GM18502 (cell line): ENCODE data around the gene MRC1.

ENCODE experiments used
- ATAC-seq: cut with Tn5 transposase; IDR thresholded peaks from one replicate; pipeline ENCODE4 v1.9.1; 2021; ENCODE audit warnings: mild to moderate bottlenecking; ENCODE audit not compliant: unreplicated experiment, poor library complexity

MRC1 gene

DNA sequence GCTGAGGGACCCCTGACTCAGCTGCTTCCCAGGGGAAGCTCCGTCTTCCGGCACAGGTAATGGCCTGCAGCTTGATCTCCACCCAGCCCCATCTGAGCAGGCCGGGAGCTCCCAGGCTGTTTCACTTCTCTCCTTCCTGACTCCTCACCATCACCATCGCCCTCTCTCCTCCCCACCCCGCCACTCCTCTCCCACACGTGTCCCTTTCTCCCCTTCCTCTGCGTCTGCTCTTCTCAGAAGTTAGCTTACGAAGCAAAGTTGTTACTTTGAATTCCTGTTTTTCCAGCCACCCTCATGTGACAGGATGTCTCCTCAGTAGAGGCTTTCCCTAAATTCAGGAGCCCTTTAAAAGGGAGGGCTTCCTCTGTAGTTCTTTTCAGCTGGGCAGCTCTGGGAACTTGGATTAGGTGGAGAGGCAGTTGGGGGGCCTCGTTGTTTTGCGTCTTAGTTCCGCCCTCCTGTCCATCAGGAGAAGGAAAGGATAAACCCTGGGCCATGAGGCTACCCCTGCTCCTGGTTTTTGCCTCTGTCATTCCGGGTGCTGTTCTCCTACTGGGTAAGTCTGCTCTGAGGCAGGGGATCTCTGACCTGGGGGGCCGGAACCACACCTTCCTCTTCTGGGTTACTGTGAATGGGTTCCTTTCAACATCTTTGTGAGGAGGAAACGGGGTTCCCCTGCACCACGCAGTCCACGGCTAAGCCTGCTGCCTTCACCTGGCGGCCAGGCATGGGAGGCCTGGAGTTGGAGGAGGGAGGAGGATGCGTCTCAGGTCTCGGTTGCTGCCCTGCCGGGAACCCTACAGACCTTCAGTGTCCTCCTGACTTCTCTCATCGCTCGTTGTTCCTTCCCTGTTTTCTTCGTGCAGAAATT is at the start of gene MRC1:
MRC1 (plus strand) TSS at position 378 of the 871 bp plus-strand sequence; CDS start at position 496, 118 bp downstream.
- ATAC-seq, result no peak

DNA sequence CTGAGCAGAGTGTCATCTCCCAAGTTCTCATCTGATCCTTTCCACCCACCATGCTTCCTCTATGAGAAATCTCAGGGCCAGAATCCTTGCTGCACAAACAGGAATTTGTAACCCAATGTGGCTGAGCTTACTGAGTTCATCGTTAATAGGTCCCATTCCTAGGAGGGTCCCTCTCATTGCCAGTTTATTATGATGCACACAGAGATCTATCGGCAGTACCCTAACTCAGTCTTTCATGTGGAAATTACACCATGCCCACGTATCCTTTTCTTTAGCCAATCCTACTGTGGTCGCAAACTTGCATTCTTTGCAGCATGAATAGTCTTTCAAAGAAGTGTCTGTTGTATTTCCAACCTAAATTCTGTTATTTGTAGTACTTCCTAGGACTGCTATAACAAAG is 45.0 kb upstream of the MRC1 start:
- no peak for ATAC-seq

DNA sequence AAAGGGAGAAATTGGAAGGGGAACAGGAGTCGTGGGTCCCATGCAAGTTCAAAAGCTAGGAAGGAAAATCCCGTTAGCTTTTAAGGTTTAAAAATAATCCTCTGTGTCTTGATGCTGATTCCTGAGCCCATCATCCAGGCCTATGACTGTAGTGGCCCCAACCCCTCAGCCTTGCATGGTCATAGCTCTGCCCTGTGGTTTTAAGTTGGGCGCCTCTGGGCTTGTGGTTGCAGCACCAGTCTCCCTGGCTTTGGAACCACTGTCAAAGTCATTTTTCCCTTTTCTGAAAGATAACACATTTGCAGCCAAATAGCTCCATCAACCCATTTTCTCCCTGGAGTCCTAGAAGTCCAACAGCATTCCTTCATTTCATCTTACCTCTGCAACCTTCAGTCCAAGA is 43.5 kb upstream of the MRC1 start:
- ATAC-seq, result no peak

DNA sequence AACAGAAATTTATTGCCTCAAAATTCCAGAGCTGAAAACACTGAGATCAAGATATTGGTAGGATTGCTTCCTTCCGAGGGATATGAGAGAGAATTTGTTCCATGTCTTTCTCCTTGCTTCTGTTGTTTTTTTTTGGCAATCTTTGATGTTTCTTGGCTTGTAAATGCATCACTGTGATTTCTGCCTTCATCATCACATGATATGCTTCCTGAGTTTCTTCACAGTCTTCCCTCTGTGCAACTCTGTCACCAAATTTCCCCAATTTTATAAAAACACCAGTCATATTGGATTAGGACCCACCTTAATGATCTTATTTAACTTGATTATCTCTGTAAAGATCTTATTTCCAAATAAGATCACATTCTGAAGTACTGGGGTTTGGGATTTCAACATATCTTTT is 42.4 kb upstream of the MRC1 start:
- no peak for ATAC-seq

DNA sequence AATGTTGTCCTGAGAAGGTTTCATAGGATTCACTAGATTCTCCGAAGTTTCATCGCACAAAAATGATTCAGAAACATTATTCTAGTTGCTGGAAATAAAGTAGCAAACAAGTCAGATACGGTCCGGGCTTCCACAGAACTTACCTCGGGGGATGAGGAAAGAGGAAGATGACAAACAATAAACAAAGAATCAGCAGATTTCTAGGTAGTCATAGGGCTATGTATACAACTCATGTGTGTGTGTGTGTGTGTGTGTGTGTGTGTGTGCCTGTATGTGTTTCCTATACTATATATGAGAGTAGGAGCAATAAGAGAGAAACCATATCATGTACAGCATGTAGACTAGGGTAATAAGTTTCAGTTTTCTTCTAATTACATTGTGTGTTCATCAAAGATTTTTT is 40.7 kb upstream of the MRC1 start:
- ATAC-seq, result no peak

DNA sequence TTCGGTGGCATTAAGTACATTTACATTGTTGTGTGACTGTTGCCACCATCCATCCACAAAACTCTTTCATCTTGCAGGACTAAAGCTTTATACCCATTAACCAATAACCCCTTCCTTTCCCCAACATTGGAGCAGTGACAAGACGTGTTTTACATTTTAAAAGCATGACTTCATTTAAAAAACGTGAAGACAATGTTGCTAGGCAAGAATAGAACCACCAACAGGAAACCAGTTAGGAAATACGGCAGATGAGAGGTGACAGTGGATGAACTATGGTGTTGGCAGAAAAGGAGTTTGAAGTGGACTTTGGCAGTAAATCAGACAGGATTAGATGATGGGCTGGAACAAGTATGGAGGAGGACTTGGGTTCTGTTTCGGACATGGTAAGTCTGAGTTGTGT is 40.2 kb upstream of the MRC1 start:
- ATAC-seq, result no peak

DNA sequence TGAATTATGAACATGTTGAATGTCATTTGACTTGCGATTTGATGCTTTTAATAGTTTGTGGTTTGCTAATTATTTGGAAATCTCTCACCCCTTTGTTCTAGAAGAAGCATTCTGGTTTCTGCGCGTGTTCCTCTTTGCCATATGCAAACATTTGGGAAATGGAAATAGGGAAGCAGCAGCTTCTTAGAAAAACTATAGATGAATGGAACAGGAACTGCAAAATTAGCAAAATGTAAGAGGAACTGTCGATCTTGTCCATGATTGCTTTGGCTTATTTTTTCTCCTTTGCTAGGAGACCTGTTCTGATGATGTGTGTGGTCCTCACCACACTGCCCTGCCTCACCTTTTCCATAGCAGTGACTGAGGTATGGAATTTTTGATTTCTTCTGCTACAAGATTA is 38.1 kb upstream of the MRC1 start:
- no peak for ATAC-seq

DNA sequence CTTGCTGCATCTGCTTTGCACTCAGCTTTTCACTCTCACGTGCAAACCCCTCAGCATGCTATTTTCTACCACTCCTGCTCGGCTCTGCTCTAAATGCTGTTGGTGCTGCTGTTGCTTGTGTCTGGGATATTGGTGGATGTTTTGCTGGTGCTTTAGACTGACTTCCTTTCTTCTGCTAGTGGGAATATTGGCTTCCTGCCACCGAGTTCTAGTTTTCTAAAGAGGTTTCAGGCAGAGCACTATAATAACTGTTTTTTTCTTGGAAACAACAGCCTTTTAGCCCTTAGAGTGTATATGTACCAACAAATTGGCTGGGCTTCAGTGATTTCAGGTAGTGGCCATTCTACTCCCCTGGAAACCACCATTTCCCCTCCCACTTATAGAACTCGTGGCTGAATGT is 29.4 kb upstream of the MRC1 start:
- no peak for ATAC-seq

DNA sequence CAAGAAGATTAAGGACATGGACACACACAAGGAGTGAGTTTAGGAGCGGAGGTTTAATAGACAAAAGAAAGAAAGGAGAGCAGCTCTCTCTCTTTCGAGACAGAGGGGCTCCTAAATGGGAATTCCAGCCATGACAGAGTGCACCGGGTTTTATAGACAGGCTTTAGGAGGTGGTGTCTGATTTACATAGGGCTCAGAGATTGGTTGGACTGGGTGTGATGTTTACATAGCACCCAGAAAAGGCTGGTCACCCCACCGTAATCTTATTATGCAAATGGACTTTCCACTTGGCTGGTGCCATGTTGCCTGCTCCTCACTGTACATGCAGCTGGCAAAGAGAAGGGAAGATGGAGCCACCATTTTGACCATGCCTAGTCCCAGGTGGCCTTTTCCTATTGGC is 28.4 kb upstream of the MRC1 start:
- no peak for ATAC-seq

DNA sequence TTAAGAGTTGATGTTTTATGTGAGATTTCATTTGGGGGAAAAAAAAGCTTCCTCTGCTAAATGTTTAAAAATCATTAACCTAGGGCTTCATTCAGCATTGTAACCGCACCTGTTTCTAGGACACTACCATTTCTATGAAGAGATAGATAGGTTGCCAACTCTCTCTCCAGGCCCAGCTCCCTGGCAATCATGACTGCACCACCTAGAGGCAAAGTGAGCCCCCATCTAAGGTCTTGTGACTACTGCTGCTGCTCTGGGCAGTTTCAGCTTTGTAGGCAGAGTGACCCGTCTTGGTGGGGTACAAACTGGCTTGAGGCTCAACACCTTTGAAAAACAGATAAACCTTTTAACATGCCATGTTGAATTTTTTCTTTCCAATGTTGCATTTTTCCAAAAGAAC is 27.3 kb upstream of the MRC1 start:
- no peak for ATAC-seq

DNA sequence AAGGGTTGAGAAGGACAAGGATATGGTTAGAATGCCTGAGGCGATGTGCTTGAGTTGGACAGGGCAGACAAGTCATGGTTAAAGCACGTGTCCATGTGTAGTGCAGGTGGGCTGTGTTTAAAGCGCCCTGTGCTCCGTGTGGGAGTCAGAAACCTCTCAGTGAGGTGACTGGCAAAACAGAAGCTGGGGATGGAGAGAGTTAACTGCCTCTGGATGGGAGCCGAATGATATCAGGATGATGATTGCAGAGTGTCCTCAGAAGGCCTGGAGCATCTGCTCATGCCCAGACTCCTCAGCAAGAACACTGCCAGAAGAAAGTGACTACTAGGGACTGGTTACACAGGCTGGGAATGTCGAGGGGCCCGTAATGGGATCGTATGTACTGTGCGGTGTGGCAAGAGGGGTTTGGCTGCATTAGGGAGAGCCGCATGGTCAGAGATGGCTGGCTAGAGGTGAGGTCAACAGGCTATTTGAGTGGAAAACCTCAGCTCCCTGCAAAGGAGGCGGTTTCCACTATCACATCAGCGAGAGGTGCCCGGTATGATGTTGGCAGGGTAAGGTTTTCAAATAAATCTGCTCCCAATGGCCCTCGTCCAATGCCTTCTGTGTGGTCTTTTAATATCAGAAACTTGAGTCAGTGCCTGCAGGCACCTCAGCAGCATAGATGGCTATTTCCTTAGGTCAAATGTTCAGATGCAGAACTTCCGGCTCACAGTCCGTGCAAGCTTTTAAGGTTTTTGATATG is 26.1 kb upstream of the MRC1 start:
- no peak for ATAC-seq

DNA sequence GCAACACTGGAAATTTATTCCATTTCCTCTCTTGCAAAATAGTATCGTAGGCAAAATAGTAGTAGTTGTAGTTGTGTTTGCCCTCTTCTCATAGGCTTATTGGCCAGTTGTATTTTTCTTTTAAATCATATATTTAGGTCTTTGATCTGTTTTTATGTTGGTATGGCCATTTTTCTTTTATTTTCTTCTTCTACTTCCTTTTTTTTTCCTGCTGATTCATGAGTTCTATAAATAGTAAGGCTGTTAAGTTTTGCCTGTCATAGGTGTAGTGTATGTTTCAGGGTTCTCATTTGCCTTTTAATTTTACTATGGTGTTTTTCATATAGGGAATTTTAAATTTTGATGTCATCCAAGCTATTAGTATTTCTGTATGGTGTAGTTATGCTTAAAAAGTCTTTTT is 25.4 kb upstream of the MRC1 start:
- no peak for ATAC-seq

DNA sequence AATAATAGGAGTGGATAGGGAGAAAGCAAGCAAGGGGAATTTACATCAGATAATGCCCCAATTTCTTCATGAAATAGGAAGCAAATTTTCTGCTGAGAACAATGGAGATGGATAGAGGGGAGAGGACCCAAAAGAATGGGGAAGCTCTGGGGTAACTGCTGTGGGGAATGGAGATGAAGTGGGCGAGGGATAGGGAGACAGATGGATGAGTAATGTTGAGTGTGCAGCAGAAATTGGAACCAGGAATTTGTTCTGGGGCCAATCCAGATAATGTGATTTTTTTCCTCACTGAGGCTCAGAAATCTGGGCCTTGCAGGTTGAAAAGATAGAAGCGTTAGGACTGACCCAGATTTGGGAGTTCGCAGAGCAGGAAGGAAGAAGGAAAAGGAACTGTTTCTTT is 24.5 kb upstream of the MRC1 start:
- ATAC-seq, result no peak

DNA sequence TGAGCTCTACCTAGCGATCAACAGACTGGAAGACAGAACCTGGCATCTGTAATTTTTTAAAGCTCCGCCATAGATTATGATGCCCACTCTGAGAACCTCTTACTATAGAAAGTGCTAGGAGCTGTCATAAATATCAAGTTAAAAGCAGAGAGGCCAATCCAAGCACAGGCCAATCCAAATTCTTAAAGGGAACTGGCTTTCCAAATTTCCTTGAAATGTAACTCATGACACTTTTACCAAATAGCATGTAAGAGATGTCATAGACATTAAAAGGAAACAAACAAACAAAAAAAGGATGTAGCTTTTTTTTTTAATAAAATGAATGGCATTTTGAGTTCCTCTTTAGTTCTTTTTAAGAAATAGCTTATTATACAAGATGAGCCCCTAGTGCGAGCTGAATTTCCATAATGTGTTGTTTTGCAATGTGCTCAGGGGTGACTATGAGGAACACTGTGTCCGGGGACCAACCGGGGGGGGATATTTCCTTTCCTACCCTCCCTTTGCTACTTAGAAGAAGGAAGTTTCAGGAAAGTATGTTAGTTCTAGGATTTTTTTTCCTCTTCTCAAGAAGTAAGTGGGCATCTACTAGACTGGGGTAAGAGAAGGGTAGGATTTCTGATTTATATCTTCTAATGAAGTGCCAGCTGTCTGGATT is 23.7 kb upstream of the MRC1 start:
- ATAC-seq, result no peak

DNA sequence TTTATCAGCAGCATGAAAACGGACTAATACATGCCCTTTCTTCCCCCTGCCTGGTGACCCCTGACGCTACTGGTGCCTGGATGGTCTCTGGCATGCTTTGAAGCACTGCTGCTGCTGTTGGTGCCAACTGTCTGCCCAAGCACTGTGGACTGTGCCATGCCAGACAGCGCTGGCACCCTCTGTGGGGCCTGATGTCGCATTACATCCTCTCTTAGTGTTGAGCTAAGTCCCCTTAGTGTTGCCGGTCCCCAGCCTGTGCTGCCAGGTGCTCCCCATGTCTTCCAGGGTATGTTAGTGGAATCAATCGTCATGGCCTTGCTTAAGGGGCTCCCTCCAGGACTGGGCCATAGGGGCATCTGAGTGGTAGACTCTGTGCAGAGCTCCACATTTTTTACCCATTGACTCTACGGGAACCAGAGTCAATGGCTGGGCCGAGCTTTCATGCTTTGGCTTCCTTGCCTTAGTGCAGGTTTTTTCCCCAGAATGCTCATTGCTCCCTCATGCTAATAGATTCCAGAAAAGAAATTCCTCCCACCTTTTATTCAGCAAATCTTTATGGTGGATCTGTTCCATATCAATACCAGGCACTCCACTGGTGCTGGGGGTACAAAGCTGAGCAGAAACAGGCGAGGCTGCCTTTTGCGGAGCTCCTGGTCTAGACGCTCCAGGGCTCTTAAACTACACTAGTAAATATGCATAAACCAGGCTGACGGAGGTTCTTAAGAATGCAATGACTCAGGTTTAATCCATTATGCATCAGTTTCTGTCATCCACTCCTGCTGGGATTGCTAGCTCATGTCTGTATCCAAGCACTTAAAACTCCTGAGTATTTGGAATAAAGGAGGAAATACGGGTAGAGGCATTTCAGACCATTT is 21.8 kb upstream of the MRC1 start:
- ATAC-seq, result no peak

DNA sequence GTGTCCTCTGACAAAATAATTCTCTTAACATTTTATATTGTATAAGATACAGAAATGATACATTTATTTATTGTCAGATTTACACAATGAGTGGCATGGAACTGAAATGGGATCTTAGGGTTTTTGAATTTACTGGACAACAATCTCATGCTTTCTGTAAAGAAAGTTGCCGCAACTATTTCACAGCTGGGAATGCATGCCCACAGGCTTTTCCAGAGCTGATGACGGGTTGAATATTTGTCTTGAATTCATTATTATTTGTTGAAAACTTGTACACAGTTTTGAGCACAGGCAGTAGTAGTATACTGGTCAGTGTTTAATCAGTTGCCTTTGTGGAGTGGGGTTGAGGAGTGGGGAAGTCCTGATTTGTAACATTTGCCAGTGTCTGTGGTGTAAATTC is 20.5 kb upstream of the MRC1 start:
- ATAC-seq, result no peak

DNA sequence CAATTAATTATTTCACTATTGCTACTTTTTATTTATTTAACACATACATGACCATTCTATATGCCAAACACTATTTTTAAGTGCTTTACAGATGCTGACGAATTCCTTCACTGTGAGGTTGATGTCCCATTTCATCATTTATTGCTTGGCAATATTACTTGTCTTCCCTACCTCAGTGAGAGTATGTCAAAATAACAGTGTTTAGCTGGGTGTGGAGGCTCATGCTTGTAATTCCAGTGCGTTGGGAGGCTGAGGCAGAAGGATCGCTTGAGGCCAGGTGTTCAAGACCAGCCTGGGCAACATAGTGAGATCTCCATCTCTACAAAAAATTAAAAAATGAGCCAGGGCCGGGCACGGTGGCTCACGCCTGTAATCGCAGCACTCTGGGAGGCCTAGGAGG is 19.8 kb upstream of the MRC1 start:
- no peak for ATAC-seq

DNA sequence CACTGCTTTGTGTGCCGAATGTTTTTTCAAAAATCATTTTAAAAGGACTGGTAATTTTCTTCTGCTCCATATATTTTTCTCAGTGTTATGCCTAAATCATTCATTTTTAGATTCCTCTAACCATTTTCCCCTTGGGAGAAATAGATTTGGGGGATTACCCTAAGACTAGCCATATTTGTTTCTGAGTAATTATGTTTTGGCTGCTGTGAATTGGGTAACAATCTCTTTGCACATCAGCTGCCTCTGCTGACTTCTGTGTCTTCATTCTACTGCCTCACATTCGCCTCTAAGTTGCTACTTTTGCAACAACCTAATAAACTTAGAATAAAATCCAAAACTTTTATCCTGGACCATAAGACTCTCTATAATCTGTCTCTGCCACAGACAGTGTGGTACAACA is 18.5 kb upstream of the MRC1 start:
- ATAC-seq, result no peak

DNA sequence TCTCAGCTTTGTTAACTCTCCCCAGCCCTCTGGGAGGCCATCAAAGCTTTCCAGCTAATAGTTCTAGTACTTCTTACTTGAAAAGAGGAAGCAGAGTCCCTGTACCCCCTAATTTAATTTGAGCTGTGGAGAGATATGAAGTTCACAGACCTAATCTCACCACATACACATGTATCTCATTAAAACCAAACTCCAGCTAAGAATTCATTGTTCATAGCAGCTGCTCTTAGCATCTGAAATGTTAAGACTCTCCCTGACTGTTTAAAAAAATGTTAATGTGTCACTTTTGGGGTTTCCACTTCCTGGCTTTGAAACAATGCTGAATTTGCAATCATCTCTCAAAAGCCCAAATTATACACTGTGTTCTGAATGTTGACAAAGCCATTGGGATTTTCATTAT is 16.2 kb upstream of the MRC1 start:
- no peak for ATAC-seq
